GM12878 (cell line): ENCODE data around the gene CDK13. TPM values are rescaled to one million over a fixed set of nuclear protein-coding genes. Genes with fewer than 3 reads are reported as not detected.

Experiments used
- DPF2 ChIP-seq: fragments of 450-650 bp; IDR thresholded peaks from 2 replicates; pipeline ENCODE4 v1.6.1; 2017; ENCODE audit warnings: mild to moderate bottlenecking
- FOXM1 ChIP-seq: IDR thresholded peaks from 2 replicates; pipeline ENCODE4 v1.6.1; 2012; ENCODE audit warnings: low read depth, mild to moderate bottlenecking, inconsistent platforms, low read length, moderate library complexity
- HDAC6 ChIP-seq: fragments of 200-600 bp; sonication (generic); IDR thresholded peaks from one replicate; pipeline ENCODE4 v1.8.0; 2017; ENCODE audit warnings: antibody characterized with exemption; ENCODE audit not compliant: unreplicated experiment
- JUNB ChIP-seq: IDR thresholded peaks from 2 replicates; pipeline ENCODE4 v1.6.1; 2016; ENCODE audit warnings: antibody characterized with exemption, mild to moderate bottlenecking
- MEF2B ChIP-seq: fragments of 450-650 bp; IDR thresholded peaks from 2 replicates; pipeline ENCODE4 v1.6.1; 2018; ENCODE audit warnings: mild to moderate bottlenecking, moderate library complexity; ENCODE audit not compliant: partially characterized antibody, poor library complexity, severe bottlenecking
- MTA3 ChIP-seq: IDR thresholded peaks from 2 replicates; pipeline ENCODE4 v1.6.1; 2012; ENCODE audit warnings: low read length, inconsistent platforms, borderline replicate concordance
- MXI1 ChIP-seq: fragments of 150-350 bp; IDR thresholded peaks from 2 replicates; pipeline ENCODE4 v1.6.1; 2011; ENCODE audit warnings: low read depth, mild to moderate bottlenecking, inconsistent platforms, low read length, improper control_type of control experiment
- NFYB ChIP-seq: IDR thresholded peaks from 2 replicates; pipeline ENCODE4 v1.6.1; 2011; ENCODE audit warnings: low read depth, mild to moderate bottlenecking, low read length, improper control_type of control experiment, moderate library complexity; ENCODE audit not compliant: insufficient read depth
- NR2C2 ChIP-seq: IDR thresholded peaks from 2 replicates; pipeline ENCODE4 v1.6.1; 2011; ENCODE audit warnings: borderline replicate concordance, low read depth; ENCODE audit not compliant: control insufficient read depth, insufficient read length
- PML ChIP-seq: IDR thresholded peaks from 2 replicates; pipeline ENCODE4 v1.6.1; 2012; ENCODE audit warnings: low read length, inconsistent platforms
- RAD21 ChIP-seq: IDR thresholded peaks from 2 replicates; pipeline ENCODE4 v1.6.1; 2011; ENCODE audit warnings: mild to moderate bottlenecking, low read depth, low read length, moderate library complexity; ENCODE audit not compliant: insufficient read depth
- RBBP5 ChIP-seq: fragments of 200-600 bp; sonication (generic); conservative IDR thresholded peaks from 2 replicates; pipeline ENCODE4 v1.6.1; 2016
- SRF ChIP-seq, 2 experiments: IDR thresholded peaks; 2 replicates each; pipeline ENCODE4 v1.6.1; 2011; ENCODE audit warnings: low read depth in 2 of 2, low read length in 2 of 2, mild to moderate bottlenecking in 1 of 2, moderate library complexity in 1 of 2
- TCF12 ChIP-seq: IDR thresholded peaks from 2 replicates; pipeline ENCODE4 v1.6.1; 2011; ENCODE audit warnings: low read depth, mild to moderate bottlenecking, low read length
- ZNF622 ChIP-seq: fragments of 450-650 bp; IDR thresholded peaks from 2 replicates; pipeline ENCODE4 v1.6.1; 2017; ENCODE audit warnings: mild to moderate bottlenecking, inconsistent platforms
- ZZZ3 ChIP-seq: IDR thresholded peaks from 2 replicates; pipeline ENCODE4 v1.6.1; 2011; ENCODE audit warnings: low read depth; ENCODE audit not compliant: control insufficient read depth, insufficient read length
- polyA plus RNA-seq, 11 experiments: library from polyadenylated mRNA; depleted of rRNA in 4 of 11; unstranded in 6 of 11; stranded (reverse) in 5 of 11; fragments of >200 nt; fragmentation: Nextera tagmentation in 4 of 11; fragmentation: Illumina TruSeq in 1 of 11; extraction: Ambion mirVana in 4 of 11; extraction: Trizol in 1 of 11; gene quantifications; 1 replicate in 1 of 11; 2 replicates in 10 of 11; pipeline versions ENCODE4 v1.2.1 to v1.2.3, GENCODE V29; 2011 to 2016; ENCODE audit warnings: inconsistent platforms in 2 of 11, missing spikeins in 2 of 11, low read depth in 1 of 11
- total RNA-seq, 4 experiments: library from RNA; depleted of rRNA in 3 of 4; stranded (reverse); fragments of >200 nt in 3 of 4; fragmentation: Illumina TruSeq in 1 of 4; extraction: Trizol in 1 of 4; gene quantifications; 2 replicates each; pipeline versions ENCODE4 v1.2.1 to v1.2.3, GENCODE V29; 2013 to 2021
- TF ChIP-seq, protein P1 (sequence below): fragments of 450-650 bp; IDR thresholded peaks from 2 replicates; pipeline ENCODE4 v1.6.1; 2017; ENCODE audit warnings: borderline replicate concordance
- TF ChIP-seq, protein P2 (sequence below): fragments of 450-650 bp; IDR thresholded peaks from 2 replicates; pipeline ENCODE4 v1.6.1; 2016; ENCODE audit warnings: mild to moderate bottlenecking
- TF ChIP-seq, protein P3 (sequence below): fragments of 450-650 bp; IDR thresholded peaks from 2 replicates; pipeline ENCODE4 v1.6.1; 2017; ENCODE audit warnings: mild to moderate bottlenecking, low read depth, inconsistent platforms; ENCODE audit not compliant: poor library complexity, severe bottlenecking
- TF ChIP-seq, protein P4 (sequence below): fragments of 450-650 bp; formaldehyde crosslinking; IDR thresholded peaks from 2 replicates; pipeline ENCODE4 v1.5.0; 2022; ENCODE audit warnings: mild to moderate bottlenecking, missing genetic modification characterization
- TF ChIP-seq, protein P5 (sequence below): fragments of 450-650 bp; IDR thresholded peaks from 2 replicates; pipeline ENCODE4 v1.6.1; 2016; ENCODE audit warnings: mild to moderate bottlenecking

CDK13 gene
- total and polyA plus RNA-seq, 10 of the 15 experiments (the other 5 are each of a cell fraction or from before 2014, with no cell fraction given), result 10.8 to 44.4 (median 28.0) TPM

DNA sequence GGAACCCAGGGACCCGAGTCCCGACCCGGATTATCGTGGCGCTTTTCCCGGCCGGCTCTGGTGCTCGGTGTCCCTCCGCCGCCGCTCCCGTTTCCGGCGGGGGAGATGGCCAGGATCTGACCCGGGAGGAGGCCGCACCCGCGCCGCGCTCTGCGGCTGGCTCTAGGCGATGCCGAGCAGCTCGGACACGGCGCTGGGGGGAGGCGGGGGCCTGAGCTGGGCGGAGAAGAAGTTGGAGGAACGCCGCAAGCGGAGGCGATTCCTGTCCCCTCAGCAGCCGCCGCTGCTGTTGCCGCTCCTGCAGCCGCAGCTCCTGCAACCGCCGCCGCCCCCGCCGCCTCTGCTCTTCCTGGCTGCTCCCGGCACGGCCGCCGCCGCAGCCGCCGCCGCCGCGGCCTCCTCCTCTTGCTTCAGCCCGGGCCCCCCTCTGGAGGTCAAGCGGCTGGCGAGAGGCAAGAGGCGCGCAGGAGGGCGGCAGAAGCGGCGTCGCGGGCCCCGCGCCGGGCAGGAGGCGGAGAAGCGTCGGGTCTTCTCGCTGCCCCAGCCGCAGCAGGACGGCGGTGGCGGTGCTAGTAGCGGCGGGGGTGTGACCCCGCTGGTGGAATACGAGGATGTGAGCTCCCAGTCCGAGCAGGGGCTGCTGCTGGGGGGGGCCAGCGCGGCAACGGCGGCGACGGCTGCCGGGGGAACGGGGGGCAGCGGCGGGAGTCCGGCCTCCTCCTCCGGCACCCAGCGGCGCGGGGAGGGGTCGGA, 593 bp downstream of the CDK13 start (continued):
- TF ChIP-seq, protein P1, sequence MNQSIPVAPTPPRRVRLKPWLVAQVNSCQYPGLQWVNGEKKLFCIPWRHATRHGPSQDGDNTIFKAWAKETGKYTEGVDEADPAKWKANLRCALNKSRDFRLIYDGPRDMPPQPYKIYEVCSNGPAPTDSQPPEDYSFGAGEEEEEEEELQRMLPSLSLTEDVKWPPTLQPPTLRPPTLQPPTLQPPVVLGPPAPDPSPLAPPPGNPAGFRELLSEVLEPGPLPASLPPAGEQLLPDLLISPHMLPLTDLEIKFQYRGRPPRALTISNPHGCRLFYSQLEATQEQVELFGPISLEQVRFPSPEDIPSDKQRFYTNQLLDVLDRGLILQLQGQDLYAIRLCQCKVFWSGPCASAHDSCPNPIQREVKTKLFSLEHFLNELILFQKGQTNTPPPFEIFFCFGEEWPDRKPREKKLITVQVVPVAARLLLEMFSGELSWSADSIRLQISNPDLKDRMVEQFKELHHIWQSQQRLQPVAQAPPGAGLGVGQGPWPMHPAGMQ, result no peak
- TF ChIP-seq RBBP5 (no peak), TCF12 (no peak), ZNF622 (no peak), DPF2 (no peak; the same call in 1 of the 2 replicates), JUNB (no peak), NFYB (no peak), ZZZ3 (no peak), FOXM1 (no peak), RAD21 (no peak), HDAC6 (no peak), NR2C2 (no peak), MTA3 (no peak), MXI1 (no peak), SRF (IDR thresholded peaks at IDR 0.05; ENCODE audit: low read depth in 2 of 2, low read length in 2 of 2) (peak in 1 of 2 experiments; percentile 2; a peak in 1 of 4 replicates), PML (no peak), MEF2B (no peak)
- TF ChIP-seq, protein P2, sequence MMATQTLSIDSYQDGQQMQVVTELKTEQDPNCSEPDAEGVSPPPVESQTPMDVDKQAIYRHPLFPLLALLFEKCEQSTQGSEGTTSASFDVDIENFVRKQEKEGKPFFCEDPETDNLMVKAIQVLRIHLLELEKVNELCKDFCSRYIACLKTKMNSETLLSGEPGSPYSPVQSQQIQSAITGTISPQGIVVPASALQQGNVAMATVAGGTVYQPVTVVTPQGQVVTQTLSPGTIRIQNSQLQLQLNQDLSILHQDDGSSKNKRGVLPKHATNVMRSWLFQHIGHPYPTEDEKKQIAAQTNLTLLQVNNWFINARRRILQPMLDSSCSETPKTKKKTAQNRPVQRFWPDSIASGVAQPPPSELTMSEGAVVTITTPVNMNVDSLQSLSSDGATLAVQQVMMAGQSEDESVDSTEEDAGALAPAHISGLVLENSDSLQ, result 0 out of 2 replicates have a peak, but pooled peaks have one; percentile 0
- TF ChIP-seq, protein P3, sequence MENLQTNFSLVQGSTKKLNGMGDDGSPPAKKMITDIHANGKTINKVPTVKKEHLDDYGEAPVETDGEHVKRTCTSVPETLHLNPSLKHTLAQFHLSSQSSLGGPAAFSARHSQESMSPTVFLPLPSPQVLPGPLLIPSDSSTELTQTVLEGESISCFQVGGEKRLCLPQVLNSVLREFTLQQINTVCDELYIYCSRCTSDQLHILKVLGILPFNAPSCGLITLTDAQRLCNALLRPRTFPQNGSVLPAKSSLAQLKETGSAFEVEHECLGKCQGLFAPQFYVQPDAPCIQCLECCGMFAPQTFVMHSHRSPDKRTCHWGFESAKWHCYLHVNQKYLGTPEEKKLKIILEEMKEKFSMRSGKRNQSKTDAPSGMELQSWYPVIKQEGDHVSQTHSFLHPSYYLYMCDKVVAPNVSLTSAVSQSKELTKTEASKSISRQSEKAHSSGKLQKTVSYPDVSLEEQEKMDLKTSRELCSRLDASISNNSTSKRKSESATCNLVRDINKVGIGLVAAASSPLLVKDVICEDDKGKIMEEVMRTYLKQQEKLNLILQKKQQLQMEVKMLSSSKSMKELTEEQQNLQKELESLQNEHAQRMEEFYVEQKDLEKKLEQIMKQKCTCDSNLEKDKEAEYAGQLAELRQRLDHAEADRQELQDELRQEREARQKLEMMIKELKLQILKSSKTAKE, result no peak
- TF ChIP-seq, protein P4, sequence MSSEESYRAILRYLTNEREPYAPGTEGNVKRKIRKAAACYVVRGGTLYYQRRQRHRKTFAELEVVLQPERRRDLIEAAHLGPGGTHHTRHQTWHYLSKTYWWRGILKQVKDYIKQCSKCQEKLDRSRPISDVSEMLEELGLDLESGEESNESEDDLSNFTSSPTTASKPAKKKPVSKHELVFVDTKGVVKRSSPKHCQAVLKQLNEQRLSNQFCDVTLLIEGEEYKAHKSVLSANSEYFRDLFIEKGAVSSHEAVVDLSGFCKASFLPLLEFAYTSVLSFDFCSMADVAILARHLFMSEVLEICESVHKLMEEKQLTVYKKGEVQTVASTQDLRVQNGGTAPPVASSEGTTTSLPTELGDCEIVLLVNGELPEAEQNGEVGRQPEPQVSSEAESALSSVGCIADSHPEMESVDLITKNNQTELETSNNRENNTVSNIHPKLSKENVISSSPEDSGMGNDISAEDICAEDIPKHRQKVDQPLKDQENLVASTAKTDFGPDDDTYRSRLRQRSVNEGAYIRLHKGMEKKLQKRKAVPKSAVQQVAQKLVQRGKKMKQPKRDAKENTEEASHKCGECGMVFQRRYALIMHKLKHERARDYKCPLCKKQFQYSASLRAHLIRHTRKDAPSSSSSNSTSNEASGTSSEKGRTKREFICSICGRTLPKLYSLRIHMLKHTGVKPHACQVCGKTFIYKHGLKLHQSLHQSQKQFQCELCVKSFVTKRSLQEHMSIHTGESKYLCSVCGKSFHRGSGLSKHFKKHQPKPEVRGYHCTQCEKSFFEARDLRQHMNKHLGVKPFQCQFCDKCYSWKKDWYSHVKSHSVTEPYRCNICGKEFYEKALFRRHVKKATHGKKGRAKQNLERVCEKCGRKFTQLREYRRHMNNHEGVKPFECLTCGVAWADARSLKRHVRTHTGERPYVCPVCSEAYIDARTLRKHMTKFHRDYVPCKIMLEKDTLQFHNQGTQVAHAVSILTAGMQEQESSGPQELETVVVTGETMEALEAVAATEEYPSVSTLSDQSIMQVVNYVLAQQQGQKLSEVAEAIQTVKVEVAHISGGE (CRISPR knock-in tag), result no peak
- TF ChIP-seq, protein P5, sequence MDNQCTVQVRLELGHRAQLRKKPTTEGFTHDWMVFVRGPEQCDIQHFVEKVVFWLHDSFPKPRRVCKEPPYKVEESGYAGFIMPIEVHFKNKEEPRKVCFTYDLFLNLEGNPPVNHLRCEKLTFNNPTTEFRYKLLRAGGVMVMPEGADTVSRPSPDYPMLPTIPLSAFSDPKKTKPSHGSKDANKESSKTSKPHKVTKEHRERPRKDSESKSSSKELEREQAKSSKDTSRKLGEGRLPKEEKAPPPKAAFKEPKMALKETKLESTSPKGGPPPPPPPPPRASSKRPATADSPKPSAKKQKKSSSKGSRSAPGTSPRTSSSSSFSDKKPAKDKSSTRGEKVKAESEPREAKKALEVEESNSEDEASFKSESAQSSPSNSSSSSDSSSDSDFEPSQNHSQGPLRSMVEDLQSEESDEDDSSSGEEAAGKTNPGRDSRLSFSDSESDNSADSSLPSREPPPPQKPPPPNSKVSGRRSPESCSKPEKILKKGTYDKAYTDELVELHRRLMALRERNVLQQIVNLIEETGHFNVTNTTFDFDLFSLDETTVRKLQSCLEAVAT, result 0 out of 2 replicates have a peak, but pooled peaks have one; percentile 72
